Nephron (organoid): ENCODE data around the gene PDZD8.

ENCODE experiments used
- H3K27ac Mint-ChIP-seq, 3 experiments: 2 replicates each; pipeline ENCODE4 v1.8.0; 2020; ENCODE audit warnings: mixed read lengths in 3 of 3, mild to moderate bottlenecking in 2 of 3, moderate library complexity in 1 of 3
- H3K27me3 Mint-ChIP-seq: 2 replicates; pipeline ENCODE4 v1.8.0; 2021; ENCODE audit warnings: low read depth, mild to moderate bottlenecking, moderate library complexity, mixed read lengths
- H3K36me3 Mint-ChIP-seq: 2 replicates; pipeline ENCODE4 v1.8.0; 2020; ENCODE audit warnings: low read depth, mixed read lengths
- H3K4me1 Mint-ChIP-seq: 2 replicates; pipeline ENCODE4 v1.8.0; 2020; ENCODE audit warnings: mixed read lengths
- H3K4me3 Mint-ChIP-seq, 3 experiments: 2 replicates each; pipeline ENCODE4 v1.8.0; 2020; ENCODE audit warnings: mild to moderate bottlenecking in 3 of 3, mixed read lengths in 3 of 3, moderate library complexity in 2 of 3
- H3K9me3 Mint-ChIP-seq: 2 replicates; pipeline ENCODE4 v1.8.0; 2020; ENCODE audit warnings: mixed read lengths
- TF ChIP-seq, protein P1 (sequence below), 3 experiments: fragments of 200-600 bp; sonication (generic); IDR thresholded peaks; one replicate each; pipeline ENCODE4 v1.5.0; 2021; ENCODE audit warnings: antibody characterized with exemption in 3 of 3; ENCODE audit not compliant: unreplicated experiment in 3 of 3

PDZD8 gene

DNA sequence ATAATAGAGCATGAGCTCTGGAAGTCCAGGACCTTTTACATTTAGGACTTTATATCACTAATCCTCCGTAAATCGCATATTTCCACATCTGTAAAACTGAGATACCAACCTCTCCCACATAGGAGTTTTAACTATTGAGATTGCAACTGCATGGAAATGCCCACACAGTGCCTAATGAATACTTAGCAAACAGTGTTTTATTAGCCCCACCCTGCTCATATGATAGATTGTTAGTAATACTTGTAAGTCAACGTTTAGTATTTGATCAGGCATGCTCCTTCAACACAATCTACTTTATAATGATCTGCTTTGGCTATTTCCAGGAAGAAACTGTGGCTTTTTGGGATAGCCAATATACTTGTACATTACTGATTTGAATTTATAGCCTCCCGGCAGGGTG is 8.5 kb downstream of the PDZD8 start:
- Mint-ChIP-seq H3K27me3 (no peaks in the 10 kb centered on the region), H3K4me3 (no peak overlapping the region), H3K36me3 (no peaks in the 10 kb centered on the region), H3K9me3 (no peaks in the 10 kb centered on the region), H3K27ac (peak overlapping the region in 1 of 3 experiments; percentile 15), H3K4me1 (peaks cover 32% of the 10 kb centered on the region)
- TF ChIP-seq, protein P1, sequence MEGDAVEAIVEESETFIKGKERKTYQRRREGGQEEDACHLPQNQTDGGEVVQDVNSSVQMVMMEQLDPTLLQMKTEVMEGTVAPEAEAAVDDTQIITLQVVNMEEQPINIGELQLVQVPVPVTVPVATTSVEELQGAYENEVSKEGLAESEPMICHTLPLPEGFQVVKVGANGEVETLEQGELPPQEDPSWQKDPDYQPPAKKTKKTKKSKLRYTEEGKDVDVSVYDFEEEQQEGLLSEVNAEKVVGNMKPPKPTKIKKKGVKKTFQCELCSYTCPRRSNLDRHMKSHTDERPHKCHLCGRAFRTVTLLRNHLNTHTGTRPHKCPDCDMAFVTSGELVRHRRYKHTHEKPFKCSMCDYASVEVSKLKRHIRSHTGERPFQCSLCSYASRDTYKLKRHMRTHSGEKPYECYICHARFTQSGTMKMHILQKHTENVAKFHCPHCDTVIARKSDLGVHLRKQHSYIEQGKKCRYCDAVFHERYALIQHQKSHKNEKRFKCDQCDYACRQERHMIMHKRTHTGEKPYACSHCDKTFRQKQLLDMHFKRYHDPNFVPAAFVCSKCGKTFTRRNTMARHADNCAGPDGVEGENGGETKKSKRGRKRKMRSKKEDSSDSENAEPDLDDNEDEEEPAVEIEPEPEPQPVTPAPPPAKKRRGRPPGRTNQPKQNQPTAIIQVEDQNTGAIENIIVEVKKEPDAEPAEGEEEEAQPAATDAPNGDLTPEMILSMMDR (IDR thresholded peaks at IDR 0.05; ENCODE audit: unreplicated experiment in 3 of 3) = no peak

DNA sequence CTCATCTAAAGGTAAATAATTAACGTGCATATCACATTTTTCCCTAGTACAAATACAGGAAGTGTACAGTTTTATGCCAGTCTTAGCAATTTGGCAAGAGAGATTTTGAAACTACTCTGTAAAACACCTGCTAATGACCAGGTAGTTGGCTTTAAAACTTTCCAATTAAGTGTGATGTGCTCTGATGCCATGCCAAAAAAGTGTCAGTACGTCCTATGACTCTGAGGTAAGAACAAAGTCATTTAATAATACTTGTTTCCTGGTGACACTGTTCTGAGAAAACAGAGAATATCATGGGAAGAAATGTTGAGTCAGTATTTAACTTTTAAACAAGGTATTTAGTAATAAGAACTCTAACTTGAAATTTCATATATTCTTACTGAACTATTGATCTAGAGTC is 9.6 kb downstream of the PDZD8 start:
- Mint-ChIP-seq H3K27ac (no peak overlapping the region), H3K36me3 (no peaks in the 10 kb centered on the region), H3K9me3 (no peaks in the 10 kb centered on the region), H3K4me3 (no peak overlapping the region), H3K4me1 (peaks cover 37% of the 10 kb centered on the region), H3K27me3 (no peaks in the 10 kb centered on the region)
- TF ChIP-seq, protein P1 (IDR thresholded peaks at IDR 0.05; ENCODE audit: unreplicated experiment in 3 of 3) = no peak

DNA sequence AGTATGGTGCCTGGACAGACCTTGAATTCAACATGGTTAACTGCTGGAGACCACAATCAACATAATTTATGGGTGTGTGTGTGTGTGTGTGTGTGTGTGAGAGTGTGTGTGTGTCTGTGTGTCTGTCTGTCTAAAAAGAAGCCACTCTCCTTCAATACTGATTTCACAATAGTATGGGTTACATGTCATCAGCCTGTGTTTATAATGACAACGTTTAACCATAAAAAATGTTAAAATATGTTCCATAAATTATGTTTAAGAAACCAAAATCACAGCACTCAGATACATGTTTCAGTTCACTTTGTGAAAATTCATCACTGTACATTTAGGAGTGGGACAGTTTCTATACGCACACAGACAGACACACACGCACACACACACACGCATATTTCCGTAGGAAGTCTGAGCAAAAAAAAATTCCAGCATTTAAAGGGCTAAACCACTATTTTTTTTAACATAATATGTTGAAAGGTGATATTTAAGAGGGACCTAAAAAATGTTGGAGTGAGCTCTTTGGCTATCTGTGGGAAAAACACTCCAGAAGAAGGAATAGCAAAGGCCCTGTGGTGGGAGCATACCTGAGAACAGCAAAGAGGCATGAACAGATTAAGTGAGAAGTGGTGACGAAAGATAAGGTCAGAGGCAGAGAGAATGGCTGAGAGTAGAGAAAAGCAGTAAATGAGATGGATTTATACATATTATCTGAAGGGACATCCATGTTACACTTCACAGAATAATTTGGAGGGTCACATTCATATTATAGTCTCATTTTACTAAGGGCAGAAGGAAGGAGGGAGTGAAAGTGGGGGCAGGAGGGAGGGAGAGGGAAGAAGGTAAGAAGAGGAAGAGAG is 10.9 kb downstream of the PDZD8 start:
- H3K27ac Mint-ChIP-seq = peak overlapping the region; percentile 26 to 91 (median 35)
- no peaks in the 10 kb centered on the region for H3K9me3 Mint-ChIP-seq
- H3K4me3 Mint-ChIP-seq = no peak overlapping the region
- TF ChIP-seq, protein P1 (IDR thresholded peaks at IDR 0.05; ENCODE audit: unreplicated experiment in 3 of 3) = no peak
- H3K36me3 Mint-ChIP-seq = no peaks in the 10 kb centered on the region
- peaks cover 33% of the 10 kb centered on the region for H3K4me1 Mint-ChIP-seq
- H3K27me3 Mint-ChIP-seq = no peaks in the 10 kb centered on the region

DNA sequence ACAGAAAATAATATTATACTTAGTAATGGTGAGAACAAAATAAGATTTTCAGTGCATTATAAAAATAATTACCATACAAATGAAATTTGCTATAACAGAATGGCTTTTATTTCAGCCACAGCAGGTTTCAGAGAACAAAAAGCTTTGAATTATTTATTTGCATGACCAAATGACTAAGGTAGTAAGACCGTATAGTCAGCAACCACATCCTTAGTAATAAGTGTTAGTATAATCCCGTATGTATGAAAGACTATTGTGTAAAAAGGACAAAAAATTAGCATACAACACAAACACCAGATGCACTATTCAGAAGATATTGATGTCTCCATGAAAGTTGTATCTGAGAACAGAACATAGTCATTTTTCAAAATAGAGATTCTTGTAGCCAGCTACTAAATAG is 12.2 kb downstream of the PDZD8 start:
- Mint-ChIP-seq H3K36me3 (peaks cover 4% of the 10 kb centered on the region), H3K27me3 (no peaks in the 10 kb centered on the region), H3K9me3 (no peaks in the 10 kb centered on the region), H3K4me3 (no peak overlapping the region), H3K4me1 (peaks cover 29% of the 10 kb centered on the region), H3K27ac (peak overlapping the region in 2 of 3 experiments; percentile 35 to 98)
- TF ChIP-seq, protein P1 (IDR thresholded peaks at IDR 0.05; ENCODE audit: unreplicated experiment in 3 of 3) = no peak

DNA sequence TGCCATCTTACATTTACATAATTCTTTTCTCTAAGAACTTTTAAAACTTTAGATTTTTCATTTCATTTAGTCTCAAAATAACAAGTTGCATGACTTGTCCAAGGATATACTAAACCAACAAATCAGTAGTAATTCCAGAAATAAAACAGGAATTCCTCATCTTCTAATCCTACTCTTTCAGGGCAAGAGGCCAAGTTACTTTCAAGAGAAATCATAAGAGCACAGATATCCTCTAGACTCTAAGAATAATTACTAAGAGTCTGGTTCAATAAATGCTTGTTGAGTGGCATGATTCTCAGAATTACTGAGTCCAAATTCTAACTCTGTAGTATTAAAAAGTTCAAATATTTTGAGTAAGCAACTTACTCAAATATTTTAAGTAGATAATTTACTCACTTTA is 12.9 kb downstream of the PDZD8 start:
- Mint-ChIP-seq H3K27me3 (no peaks in the 10 kb centered on the region), H3K36me3 (peaks cover 4% of the 10 kb centered on the region), H3K4me3 (no peak overlapping the region), H3K4me1 (peaks cover 27% of the 10 kb centered on the region), H3K27ac (peak overlapping the region; percentile 68 to 98 (median 88)), H3K9me3 (no peaks in the 10 kb centered on the region)
- TF ChIP-seq, protein P1 (IDR thresholded peaks at IDR 0.05; ENCODE audit: unreplicated experiment in 3 of 3) = no peak
